Left renal pelvis (tissue), 4 donors: ENCODE measurements around the gene HDHD3. TPM values are rescaled to one million over a fixed set of nuclear protein-coding genes. Genes with fewer than 3 reads are reported as not detected.
"Not testable (repeated sequence)": the region's sequence is repeated elsewhere in the genome, so short reads cannot be mapped to it uniquely, and the experiment has no call there.

Source experiments
- DNase-seq, 4 donors: peaks; one replicate each; pipeline ENCODE4 v3.0.0-alpha.2; 2013; ENCODE audit warnings: low read depth in 4 of 4, low spot score in 3 of 4
- polyA plus RNA-seq, 4 donors: library from polyadenylated mRNA; unstranded; fragments of 120-200 nt; gene quantifications; one replicate each; pipeline ENCODE4 v1.2.1, GENCODE V29; 2013; ENCODE audit not compliant: insufficient read length in 4 of 4

The HDHD3 gene
- polyA plus RNA-seq, 4 donors = 8.4 to 50.7 (median 28.4) TPM

GRCh38 chr9:113390192-113390960 is 13.6 kb upstream of the HDHD3 start:
- no peak for DNase-seq

- DNase-seq = no peak
These were observed 12.7 kb upstream of the HDHD3 start for GRCh38 chr9:113389451-113389850.

- DNase-seq = no peak
These were observed 12.0 kb upstream of the HDHD3 start for GRCh38 chr9:113388833-113389232.

- DNase-seq = no peak
These were observed 10.9 kb upstream of the HDHD3 start for GRCh38 chr9:113387560-113388230.

GRCh38 chr9:113386571-113387393 is 10.0 kb upstream of the HDHD3 start:
- no peak for DNase-seq

GRCh38 chr9:113381909-113382411 is 5.2 kb upstream of the HDHD3 start:
- no peak for DNase-seq

- DNase-seq = not testable (repeated sequence)
These were observed 4.7 kb upstream of the HDHD3 start for GRCh38 chr9:113381441-113381840.

GRCh38 chr9:113380869-113381378 is 4.1 kb upstream of the HDHD3 start:
- DNase-seq = no peak

- DNase-seq = not testable (repeated sequence)
These were observed 3.0 kb upstream of the HDHD3 start for GRCh38 chr9:113379829-113380210.

GRCh38 chr9:113379094-113379828 is 2.5 kb upstream of the HDHD3 start:
- DNase-seq = not testable (repeated sequence)

GRCh38 chr9:113375057-113376023 is 1.4 kb downstream of the HDHD3 start:
- no peak for DNase-seq

- no peak for DNase-seq
These were observed 3.0 kb downstream of the HDHD3 start for GRCh38 chr9:113373676-113374392.

- no peak for DNase-seq
These were observed 3.5 kb downstream of the HDHD3 start for GRCh38 chr9:113373256-113373655.

- no peak for DNase-seq
These were observed 4.7 kb downstream of the HDHD3 start for GRCh38 chr9:113372059-113372458.

GRCh38 chr9:113370806-113371325 is 5.9 kb downstream of the HDHD3 start:
- DNase-seq = no peak

GRCh38 chr9:113369855-113370140 is 7.0 kb downstream of the HDHD3 start:
- DNase-seq = no peak

GRCh38 chr9:113368982-113369854 is 7.6 kb downstream of the HDHD3 start:
- no peak for DNase-seq
